GM12892 (cell line): ENCODE results near the gene THAP9.

Experiments used
- DNase-seq: peaks from one replicate; pipeline ENCODE4 v3.0.0; 2011; ENCODE audit not compliant: insufficient read length
- FAIRE-seq: peaks from 2 replicates; lab custom pipeline; 2011; peaks lifted over from hg19 to GRCh38; lab: Jason Lieb, UNC
- POLR2A ChIP-seq: IDR thresholded peaks from 2 replicates; pipeline ENCODE4 v1.6.1; 2011; ENCODE audit warnings: low read depth, low read length, control low read depth
- POLR2AphosphoS5 ChIP-seq: IDR thresholded peaks from 2 replicates; pipeline ENCODE4 v1.6.1; 2011; ENCODE audit warnings: low read depth, low read length, control low read depth
- TAF1 ChIP-seq: IDR thresholded peaks from 2 replicates; pipeline ENCODE4 v1.6.1; 2011; ENCODE audit warnings: low read depth, mild to moderate bottlenecking, control low read depth, low read length, borderline replicate concordance

Gene THAP9

DNA sequence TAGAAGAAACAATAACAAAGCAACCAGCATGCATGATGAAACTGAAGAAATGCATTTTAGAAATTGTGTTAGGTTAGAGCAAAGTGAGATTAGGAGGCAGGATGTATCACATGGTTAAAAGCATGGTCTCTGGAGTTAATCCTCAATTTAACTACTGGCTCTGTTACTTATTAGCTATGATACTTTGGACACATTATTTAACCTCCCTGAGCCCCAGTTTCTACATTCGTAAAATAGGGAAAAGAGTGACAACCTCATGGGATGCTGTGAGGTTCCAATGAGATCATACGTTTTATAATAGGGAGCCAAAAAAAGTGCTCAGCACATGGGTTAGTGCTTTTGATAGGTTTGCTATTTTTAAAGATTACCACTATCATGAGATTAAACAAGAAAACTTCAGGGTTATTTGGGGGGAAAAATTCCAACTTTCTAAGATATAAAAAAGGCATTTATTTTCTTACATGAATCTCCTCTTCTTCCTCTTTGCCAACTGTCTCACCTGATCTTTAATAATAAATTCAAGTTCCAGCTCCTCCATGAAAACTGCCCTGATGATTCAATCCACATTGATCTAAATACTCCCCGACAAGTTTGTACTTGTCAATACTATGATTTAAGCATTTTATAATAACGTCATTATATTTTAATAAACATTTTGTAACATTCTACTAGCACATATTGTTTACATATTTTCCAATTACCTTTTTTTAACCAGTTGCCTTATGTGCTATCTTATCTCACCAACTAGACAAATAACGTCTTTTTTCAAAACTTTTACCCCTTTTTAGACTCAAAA, 14.2 kb upstream of the THAP9 start:
- FAIRE-seq (no peak), DNase-seq (no peak)
- no peak for TF ChIP-seq POLR2AphosphoS5
- TF ChIP-seq POLR2A: no peak

DNA sequence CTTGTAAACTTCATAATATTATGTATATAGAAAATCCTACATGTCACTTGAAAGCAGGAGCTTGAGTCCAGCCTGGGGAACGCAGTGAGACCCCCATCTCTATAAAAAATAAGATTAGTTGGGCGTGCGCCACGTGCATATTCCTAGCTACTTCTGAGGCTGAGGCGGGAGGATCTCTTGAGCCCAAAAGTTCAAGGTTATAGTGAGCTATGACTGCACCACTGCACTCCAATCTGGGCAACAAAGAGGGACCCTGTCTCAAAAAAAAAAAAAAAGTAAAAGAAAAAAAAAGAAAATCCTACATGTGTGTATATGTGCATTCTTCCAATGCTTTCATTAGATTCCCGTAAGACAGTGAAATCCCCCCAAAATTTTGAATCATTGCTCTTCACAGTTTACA, 11.2 kb upstream of the THAP9 start:
- no peak for FAIRE-seq
- TF ChIP-seq TAF1 (no peak), POLR2A (no peak), POLR2AphosphoS5 (no peak)
- DNase-seq: no peak

DNA sequence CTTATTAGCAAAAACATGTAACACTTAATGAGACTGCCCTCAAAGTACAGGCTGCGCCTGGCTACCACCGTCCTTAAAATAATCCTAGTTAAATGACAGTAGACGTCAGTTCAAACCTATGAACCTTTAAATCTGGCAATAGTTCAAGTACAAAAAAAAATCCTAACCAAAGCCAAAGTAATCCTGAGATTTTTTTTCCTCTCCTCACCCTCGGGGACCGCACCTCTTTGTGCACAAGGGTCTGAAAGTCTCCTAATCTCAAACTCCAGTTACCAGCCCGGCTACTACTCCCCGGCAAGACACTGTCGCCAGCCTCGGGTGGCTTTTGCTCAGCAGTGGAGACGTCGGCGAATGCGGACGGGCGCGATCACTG, 10.0 kb upstream of the THAP9 start:
- TF ChIP-seq POLR2AphosphoS5 (no peak), POLR2A (no peak), TAF1 (no peak)
- FAIRE-seq: no peak

DNA sequence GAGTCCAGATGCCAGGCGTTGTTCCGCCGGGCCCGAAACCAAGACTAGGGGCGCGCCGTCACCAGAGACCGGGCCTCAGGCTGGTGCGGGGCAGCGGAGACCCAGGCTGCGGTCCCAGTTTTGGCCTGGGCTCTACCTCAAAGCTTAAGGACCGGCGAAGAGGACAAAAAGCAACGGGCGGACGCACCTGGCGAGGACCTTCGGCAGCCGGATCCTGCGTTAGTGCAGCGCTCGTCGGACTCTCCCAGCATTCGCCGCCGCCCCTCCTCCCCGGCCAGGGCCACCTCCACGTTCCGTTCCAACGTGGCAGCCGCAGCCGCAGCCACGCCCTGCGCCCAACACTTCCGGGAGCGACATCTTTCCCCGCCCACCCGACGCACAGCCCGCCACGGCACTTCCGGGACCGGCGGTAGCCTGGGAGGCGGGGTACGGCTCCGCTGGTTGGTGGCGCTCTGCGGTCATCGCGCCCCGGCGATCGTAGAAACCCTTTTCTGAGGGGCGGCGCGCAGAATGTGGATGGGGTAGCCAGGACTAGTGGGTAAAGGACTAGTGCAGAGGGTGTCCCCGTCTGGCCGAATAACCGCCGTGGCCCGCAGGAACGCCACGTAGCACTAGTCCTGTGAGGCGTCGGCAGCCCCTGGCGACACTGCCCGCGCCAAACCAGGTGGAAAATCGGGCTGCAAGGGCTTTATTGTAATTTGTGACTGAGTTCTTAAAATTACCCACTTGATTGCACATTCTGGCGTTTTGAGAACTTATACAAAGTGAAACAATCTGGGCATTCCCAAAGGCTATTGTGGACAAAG, 9.4 kb upstream of the THAP9 start, which contains the start of gene SEC31A:
TSS of gene SEC31A (minus strand) at position 253 of the 806 bp plus-strand sequence. CDS start 9,217 bp downstream, outside the sequence.
- peak; percentile 81 for DNase-seq
- peak; percentile 82 for TF ChIP-seq TAF1
- TF ChIP-seq POLR2AphosphoS5: peak; percentile 93
- peak; percentile 94 for TF ChIP-seq POLR2A
- FAIRE-seq: peak; percentile 98

More for the DNA sequence above, 10.0 kb upstream of the THAP9 start:
- no peak for DNase-seq

DNA sequence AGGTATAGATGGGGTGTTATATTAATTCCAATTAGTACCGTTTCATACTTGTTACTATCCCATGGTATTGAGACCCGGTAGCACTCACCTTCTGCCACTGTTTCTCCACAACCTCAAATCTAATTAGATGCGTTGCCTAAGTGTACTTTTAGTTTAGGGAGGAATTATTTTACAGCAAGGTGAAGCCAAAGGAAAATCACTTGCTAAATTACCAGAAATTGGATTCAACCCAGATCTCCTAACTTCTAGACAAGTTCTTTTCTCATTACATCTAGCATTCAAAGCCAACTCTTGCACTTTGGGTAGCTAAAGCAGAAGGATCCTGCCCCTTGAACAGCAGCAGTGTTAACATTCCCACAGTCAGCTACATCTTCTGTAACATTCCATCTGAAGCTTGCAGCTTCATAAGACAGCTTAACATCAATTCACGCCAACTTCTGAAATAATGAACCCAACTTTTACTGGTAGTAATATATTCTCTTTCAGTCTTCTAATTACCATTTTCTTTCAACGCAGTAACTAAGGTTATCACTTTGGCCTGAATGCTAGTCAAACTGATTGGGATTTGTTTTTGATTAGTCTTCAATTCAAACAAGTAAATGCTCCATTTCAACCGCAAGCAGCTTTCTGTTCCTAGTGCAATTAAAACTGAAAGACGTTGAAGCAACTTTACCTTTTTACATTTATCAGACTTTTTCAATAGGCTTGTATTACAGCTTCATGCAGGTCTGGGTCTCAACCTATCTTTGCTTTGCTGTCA, 8.6 kb upstream of the THAP9 start:
- no peak for TF ChIP-seq TAF1
- peak; percentile 17; the same call in 1 of the 2 replicates for TF ChIP-seq POLR2AphosphoS5
- DNase-seq (no peak), FAIRE-seq (peak; percentile 44)

DNA sequence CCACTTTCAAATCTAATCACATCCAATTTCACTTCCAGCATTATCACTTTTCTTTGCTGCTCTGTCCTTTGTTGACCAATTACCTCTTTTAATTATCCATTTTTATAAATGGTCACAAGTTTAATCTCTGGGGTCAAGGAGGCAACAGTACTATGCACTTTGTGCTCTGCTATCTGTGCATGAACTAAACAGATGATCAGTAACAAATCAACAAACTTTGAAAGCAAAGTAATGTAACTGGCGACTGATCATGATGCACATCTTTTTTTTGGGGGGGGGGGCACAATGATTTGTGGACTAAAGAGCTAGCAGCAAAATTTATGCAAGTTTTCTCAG, 8.1 kb upstream of the THAP9 start:
- DNase-seq (no peak), FAIRE-seq (no peak)
- TF ChIP-seq POLR2A: no peak
- TF ChIP-seq TAF1: no peak
- no peak for TF ChIP-seq POLR2AphosphoS5

DNA sequence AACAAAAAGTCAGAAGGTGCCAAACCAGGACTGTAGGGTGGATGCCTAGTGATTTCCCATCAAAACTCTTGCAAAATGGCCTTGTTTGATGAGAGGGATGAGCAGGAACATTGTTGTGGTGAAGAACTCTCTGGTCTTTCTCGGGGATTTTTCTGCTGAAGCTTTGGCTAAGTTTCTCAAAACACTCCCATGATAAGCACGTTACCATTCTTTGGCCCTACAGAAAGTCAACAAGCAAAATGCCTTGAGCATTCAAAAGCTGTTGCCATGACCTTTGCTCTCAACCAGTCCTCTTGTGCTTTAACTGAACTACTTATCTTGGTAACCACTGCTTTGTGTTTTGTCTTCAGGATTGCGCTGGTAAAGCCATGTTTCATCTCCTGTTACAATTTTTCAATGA, 6.6 kb upstream of the THAP9 start:
- no peak for TF ChIP-seq POLR2AphosphoS5
- TF ChIP-seq TAF1: no peak
- no peak for TF ChIP-seq POLR2A
- FAIRE-seq (no peak), DNase-seq (no peak)

DNA sequence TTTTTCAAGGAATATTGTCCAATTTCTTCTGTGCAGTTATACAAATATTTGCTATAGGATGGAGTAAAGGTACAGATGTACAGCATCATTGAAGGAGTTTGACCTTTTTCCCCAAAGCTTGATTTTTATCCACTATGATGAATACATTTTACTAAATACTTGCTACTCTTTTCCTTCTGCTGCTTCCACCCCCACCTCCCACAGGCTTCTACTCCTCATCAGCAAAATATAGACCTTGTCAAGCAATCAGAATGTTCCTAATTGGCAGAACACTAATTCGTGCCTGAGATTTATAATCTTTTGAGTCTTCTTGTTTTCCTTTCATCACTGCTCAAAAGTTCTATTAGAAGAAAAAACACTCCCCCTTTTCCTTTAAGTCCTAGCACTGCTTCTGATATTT, 3.8 kb upstream of the THAP9 start:
- DNase-seq (no peak), FAIRE-seq (no peak)
- TF ChIP-seq TAF1: no peak
- no peak for TF ChIP-seq POLR2A
- TF ChIP-seq POLR2AphosphoS5: no peak

DNA sequence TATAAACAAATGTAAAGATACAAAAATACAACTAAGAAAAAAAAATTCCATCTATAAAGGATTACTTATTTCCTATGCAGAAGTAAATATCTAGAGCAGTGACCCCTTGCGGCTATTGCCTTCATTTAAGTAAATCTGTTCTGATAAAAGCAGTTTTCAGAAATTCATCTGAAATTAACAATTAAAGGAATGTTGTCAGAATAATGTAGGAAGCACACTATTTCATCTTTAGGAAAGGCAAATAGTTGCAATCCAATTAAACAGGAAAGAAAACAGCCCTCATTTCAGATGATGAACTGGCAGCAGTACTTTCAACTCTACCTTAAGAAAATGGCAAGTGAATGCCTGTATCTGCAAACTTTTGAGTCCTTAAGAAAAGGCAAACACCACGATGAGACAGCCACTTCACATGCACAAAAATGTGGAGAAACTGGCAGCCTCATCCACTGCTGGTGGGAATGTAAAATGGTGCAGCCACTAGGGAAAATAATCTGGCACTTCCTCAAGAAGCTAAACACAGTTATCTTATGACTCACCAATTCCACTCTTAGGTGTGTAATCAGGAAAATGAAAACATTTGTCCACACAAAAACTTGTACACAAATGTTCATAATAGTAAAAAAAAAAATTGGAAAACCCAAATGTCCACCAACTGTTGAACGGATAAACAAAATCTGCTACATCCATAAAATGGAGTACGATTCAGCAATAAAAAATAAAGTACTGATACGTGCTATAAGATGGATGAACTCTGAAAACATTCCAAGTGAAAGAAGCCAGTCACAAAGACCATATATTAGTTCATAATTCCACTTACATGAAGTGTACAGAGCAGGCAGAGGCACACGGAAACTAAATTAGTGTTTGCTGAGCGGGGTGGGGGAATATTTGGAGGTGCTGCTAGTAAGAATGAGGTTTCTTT, 2.0 kb upstream of the THAP9 start:
- FAIRE-seq (peak; percentile 67), DNase-seq (no peak)
- TF ChIP-seq POLR2AphosphoS5: no peak
- TF ChIP-seq POLR2A: no peak
- TF ChIP-seq TAF1: no peak

DNA sequence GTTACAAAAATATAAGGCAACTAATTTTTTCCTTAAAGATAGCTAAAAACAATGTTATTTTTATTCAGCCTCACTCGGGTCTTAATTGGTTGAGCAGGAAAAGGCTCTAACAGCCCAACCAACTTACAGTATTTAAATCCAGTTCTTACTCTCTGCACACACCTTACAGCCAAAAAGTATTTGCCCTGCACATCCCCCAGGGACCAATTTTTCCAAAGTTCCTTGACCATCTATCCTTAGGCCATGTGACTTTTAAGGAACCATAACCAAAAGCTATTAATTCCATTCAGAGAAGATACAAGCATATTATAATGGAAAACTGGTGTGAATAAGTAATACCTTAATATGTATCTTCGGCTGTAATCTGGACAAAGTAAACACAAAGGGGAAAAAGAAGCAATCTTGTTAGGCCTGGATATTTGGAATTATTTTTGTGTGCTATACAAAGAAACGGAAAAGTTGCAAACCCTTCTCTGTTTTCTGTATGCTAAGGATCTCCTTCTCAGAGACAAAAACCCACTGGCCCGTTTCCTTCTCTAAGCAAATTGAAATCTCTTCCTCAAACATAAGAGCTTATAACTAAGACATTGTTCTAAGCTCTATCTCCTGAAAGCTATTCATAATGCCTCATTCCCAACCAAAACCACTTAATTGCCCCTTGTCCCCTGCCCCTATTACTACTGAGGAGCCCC, 1.0 kb upstream of the THAP9 start:
- TF ChIP-seq POLR2AphosphoS5: no peak
- no peak for TF ChIP-seq POLR2A
- no peak for TF ChIP-seq TAF1
- FAIRE-seq (peak; percentile 86), DNase-seq (no peak)

DNA sequence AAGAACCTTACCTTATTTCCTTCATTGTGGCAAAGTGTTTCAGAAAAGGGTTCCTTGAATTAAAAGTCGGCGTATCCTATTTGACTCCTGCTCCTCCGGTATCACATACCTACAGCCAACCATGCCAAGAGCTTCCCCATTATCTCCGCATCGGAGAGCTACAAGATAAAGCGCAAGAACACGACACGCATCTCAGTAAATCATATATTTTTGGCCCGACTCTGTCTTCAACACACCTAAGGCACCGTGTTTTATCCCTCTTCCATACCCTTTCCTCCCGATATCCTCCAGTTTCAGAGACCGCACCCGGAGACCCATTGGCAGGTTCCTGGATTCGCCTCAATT, 497 bp upstream of the THAP9 start:
- no peak for FAIRE-seq
- TF ChIP-seq TAF1: no peak
- no peak for TF ChIP-seq POLR2A
- no peak for TF ChIP-seq POLR2AphosphoS5
- no peak for DNase-seq
